Prostate gland (tissue), 2 donors: Measurements from ENCODE around the gene SPP2.

ENCODE experiments used
- POLR2A ChIP-seq: fragments of 450-650 bp; IDR thresholded peaks from one replicate; pipeline ENCODE4 v1.6.1; 2016; ENCODE audit warnings: antibody characterized with exemption, mild to moderate bottlenecking
- POLR2AphosphoS5 ChIP-seq: sonication (generic); formaldehyde crosslinking; IDR thresholded peaks from one replicate; pipeline ENCODE4 v1.6.1; 2017; ENCODE audit warnings: antibody characterized with exemption
- TF ChIP-seq, protein P1 (sequence below), 4 experiments: fragments of 200-600 bp in 2 of 4; fragments of 450-650 bp in 2 of 4; sonication (generic) in 2 of 4; IDR thresholded peaks; 1 replicate in 3 of 4; 2 replicates in 1 of 4; pipeline ENCODE4 v1.5.1; 2016 to 2019; ENCODE audit warnings: antibody characterized with exemption in 4 of 4, mild to moderate bottlenecking in 2 of 4, moderate library complexity in 2 of 4

DNA sequence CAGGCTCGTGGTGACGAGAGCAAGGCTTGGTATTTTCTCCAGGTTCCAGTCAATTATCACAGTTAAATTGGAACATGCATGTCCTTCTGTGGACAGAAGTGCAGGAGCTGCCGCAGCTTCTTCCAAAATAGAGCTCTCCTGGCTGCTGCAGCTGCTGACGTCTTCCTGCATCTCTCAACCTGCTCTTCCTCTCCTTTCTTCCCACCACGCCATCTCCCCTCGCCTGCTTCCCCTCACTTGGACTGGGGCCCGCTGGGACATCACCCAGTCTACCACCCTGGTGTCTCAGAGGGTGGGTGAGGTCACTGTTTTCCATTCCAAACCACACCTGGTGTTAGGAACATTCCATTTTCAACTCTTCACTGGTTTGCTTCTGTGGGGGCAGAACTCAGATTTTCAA, 41.4 kb downstream of the SPP2 start:
- TF ChIP-seq POLR2A (no peak), POLR2AphosphoS5 (no peak)
- TF ChIP-seq, protein P1, sequence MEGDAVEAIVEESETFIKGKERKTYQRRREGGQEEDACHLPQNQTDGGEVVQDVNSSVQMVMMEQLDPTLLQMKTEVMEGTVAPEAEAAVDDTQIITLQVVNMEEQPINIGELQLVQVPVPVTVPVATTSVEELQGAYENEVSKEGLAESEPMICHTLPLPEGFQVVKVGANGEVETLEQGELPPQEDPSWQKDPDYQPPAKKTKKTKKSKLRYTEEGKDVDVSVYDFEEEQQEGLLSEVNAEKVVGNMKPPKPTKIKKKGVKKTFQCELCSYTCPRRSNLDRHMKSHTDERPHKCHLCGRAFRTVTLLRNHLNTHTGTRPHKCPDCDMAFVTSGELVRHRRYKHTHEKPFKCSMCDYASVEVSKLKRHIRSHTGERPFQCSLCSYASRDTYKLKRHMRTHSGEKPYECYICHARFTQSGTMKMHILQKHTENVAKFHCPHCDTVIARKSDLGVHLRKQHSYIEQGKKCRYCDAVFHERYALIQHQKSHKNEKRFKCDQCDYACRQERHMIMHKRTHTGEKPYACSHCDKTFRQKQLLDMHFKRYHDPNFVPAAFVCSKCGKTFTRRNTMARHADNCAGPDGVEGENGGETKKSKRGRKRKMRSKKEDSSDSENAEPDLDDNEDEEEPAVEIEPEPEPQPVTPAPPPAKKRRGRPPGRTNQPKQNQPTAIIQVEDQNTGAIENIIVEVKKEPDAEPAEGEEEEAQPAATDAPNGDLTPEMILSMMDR (IDR thresholded peaks at IDR 0.05): no peak
